Measurements from ENCODE around the gene ZYX. TPM values are rescaled to one million over a fixed set of nuclear protein-coding genes. Genes with fewer than 3 reads are reported as not detected.

Gene ZYX
- total and polyA plus RNA-seq, 9 donors: 41.4 to 290 (median 214) TPM

DNA sequence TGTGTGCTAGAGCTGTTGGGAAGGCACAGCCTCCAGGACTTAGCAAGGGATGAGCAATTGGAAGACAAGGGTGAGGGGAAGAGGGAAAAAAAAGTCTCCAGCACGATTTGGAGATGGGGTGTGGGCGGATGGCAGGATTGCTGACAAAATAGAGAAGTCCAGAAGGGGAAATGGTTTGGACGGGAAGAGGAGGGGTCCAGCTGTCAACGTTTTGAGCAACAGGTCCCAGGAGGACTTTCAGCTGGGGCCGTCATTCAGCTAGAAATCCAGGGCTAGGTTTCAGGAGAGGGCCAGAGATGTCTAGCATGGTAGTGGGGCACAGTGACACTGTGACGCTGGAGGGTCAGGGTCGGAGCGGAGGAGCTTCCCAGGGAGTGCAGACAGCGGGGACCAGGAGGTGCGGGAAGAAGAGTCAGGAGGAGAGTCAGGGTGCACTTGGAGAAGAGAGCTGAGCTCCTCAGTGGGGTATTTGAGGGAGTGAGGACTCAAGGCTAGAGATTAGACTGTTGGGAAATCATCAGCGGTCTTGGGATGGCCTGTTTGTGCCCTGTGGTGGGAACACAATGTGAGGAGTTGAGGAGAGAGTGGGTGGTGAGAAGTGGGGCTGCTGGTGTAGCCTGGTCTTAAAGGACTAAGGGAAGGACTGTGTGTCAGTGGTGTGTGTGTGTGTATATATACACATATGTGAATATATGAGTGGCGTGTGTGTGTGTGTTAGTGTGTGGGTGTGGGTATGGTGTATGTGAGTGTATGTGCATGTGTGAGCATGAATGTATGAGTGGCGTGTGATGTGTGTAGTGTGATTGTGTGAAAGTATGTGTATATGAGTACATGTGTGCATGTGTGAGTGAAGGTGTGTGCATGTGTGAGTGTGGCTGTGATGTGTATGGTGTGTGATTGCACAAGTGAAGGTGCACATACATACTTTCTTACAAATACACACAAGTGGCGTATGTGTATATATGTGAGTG is 3.8 kb downstream of the ZYX start:
- peak; percentile 76 for DNase-seq
- peaks cover 73% of the 10 kb centered on the region for H3K36me3 ChIP-seq (ENCODE audit: control insufficient read depth, insufficient read depth, low read length)
- no peaks in the 10 kb centered on the region for H3K27me3 ChIP-seq (ENCODE audit: control insufficient read depth, insufficient read depth, low read length)
- WGBS (ENCODE audit: insufficient coverage): 38% methylated on average over 12 of the region's 14 CpGs
- H3K27ac ChIP-seq (ENCODE audit: low read length): peak overlapping the region; percentile 77
- H3K4me1 ChIP-seq (ENCODE audit: control insufficient read depth, insufficient read depth, low read length): peaks cover 69% of the 10 kb centered on the region
- peak overlapping the region; percentile 36 for H3K4me3 ChIP-seq (ENCODE audit: low read length)
- H3K9me3 ChIP-seq (replicated peaks; ENCODE audit: control insufficient read depth, low read depth, low read length): no peaks in the 10 kb centered on the region

DNA sequence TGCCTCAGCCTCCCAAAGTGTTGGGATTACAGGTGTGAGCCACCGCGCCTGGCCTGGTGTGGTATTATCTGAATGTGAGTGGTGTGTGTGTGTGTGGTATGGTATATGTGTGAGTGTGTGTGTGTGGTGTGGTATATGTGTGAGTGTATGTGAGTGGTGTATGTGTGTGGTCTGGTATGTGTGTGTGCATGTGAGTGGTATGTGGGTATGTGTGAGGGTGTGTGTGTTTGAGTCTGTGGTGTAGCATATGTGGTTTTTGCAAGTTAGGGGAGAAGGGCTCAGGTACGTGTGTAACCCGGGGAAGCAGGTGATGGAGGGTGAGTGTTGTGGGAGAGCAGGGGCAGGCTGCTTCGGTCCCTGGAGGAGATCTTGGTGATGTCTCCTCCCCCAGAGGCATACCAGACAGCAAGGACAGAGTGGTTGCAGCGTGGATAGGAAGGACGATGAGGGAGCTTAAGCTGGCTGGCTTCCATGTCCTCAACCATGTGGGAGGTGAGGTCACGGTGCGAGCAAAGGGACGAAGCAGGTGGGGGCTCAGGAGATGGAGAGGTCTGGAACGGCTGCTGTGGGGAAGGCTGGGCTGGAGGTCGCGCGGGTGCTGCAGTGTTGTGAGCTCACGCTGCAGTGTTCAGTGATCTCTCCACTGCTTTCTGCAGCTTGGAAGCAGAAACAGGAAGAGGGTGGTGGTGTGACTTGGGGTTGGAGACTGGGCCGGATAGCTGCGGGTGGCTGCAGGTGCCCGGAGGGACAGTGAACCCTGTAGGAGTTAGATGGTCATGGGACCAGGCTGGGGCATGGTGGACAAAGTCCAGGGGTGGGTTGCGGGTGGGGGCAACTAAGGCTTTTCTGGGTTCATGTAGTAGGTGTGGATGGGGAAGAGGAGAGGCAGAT is 5.0 kb downstream of the ZYX start:
- peak overlapping the region; percentile 29 for H3K27ac ChIP-seq (ENCODE audit: low read length)
- no peaks in the 10 kb centered on the region for H3K27me3 ChIP-seq (ENCODE audit: control insufficient read depth, insufficient read depth, low read length)
- peak; percentile 65 for DNase-seq
- H3K9me3 ChIP-seq (replicated peaks; ENCODE audit: control insufficient read depth, low read depth, low read length): no peaks in the 10 kb centered on the region
- peaks cover 78% of the 10 kb centered on the region for H3K4me1 ChIP-seq (ENCODE audit: control insufficient read depth, insufficient read depth, low read length)
- 36% methylated on average over 19 of the region's 19 CpGs for WGBS (ENCODE audit: insufficient coverage)
- H3K36me3 ChIP-seq (ENCODE audit: control insufficient read depth, insufficient read depth, low read length): peaks cover 85% of the 10 kb centered on the region
- H3K4me3 ChIP-seq (ENCODE audit: low read length): no peak overlapping the region

DNA sequence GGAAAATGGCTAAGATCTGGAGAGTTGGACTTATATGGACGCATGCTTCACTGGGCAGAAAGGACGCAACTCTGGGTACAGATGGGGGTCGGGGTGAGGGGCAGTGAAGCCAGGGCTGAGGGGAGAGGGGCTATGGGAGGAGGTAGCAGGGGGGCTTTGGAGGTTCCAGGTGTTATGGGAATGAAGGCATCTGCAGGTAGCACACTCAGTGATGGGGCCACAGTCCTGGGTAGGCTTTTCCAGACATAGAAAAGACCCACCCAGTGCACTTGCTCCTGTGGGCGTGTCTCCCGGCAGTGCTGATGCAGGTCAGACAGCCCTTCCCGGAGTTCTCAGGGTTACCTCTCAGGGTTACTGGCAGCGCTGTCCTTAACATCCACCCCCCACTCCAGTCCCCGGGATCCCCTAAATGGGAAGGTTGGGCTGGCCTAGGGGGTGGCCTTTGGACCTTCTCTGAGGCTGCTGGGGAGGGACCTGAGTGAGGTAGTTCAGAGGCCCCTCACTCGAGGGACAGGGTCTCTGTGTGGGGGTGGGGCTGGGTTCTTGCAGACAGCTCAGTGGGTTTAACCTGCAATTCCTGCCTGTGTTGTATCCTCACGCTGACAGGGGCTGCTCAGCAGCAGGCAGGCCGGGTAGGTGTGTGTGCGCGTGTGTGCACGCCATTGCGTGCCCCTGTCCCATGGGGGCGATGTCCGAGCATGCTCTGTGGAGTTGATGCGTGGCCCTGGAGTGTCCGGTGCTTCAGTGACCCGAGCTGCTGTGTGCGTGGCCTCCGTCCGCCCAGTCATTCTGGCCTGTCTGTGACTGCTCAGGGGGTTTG is 6.2 kb downstream of the ZYX start:
- Histone ChIP-seq H3K4me3 (ENCODE audit: low read length) (no peak overlapping the region), H3K9me3 (replicated peaks; ENCODE audit: control insufficient read depth, low read depth, low read length) (no peaks in the 10 kb centered on the region), H3K36me3 (ENCODE audit: control insufficient read depth, insufficient read depth, low read length) (peaks cover 92% of the 10 kb centered on the region), H3K27ac (ENCODE audit: low read length) (no peak overlapping the region), H3K27me3 (ENCODE audit: control insufficient read depth, insufficient read depth, low read length) (no peaks in the 10 kb centered on the region), H3K4me1 (ENCODE audit: control insufficient read depth, insufficient read depth, low read length) (peaks cover 87% of the 10 kb centered on the region)
- DNase-seq: no peak
- WGBS (ENCODE audit: insufficient coverage): 80% methylated on average over 18 of the region's 23 CpGs

DNA sequence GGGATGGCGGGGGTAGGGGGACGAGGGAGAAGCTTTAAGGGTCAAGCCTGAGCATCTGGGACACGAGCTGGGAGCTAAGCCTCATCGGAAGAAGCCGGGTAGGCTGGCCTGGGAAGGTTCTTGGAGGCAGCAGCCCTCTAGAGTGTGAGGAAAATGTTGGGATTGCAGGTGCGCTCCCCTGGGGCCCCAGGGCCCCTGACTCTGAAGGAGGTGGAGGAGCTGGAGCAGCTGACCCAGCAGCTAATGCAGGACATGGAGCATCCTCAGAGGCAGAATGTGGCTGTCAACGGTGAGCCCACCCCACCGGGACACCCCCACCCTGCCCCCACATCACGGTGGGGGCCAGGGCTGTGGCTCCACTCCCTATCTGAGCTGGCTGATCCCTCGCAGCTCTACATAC is 6.9 kb downstream of the ZYX start:
- Histone ChIP-seq H3K27me3 (ENCODE audit: control insufficient read depth, insufficient read depth, low read length) (no peaks in the 10 kb centered on the region), H3K4me3 (ENCODE audit: low read length) (no peak overlapping the region), H3K9me3 (replicated peaks; ENCODE audit: control insufficient read depth, low read depth, low read length) (no peaks in the 10 kb centered on the region), H3K27ac (ENCODE audit: low read length) (no peak overlapping the region), H3K4me1 (ENCODE audit: control insufficient read depth, insufficient read depth, low read length) (peaks cover 86% of the 10 kb centered on the region), H3K36me3 (ENCODE audit: control insufficient read depth, insufficient read depth, low read length) (peaks cover 90% of the 10 kb centered on the region)
- DNase-seq: peak; percentile 11
- WGBS (ENCODE audit: insufficient coverage): 42% methylated on average over 9 of the region's 10 CpGs

DNA sequence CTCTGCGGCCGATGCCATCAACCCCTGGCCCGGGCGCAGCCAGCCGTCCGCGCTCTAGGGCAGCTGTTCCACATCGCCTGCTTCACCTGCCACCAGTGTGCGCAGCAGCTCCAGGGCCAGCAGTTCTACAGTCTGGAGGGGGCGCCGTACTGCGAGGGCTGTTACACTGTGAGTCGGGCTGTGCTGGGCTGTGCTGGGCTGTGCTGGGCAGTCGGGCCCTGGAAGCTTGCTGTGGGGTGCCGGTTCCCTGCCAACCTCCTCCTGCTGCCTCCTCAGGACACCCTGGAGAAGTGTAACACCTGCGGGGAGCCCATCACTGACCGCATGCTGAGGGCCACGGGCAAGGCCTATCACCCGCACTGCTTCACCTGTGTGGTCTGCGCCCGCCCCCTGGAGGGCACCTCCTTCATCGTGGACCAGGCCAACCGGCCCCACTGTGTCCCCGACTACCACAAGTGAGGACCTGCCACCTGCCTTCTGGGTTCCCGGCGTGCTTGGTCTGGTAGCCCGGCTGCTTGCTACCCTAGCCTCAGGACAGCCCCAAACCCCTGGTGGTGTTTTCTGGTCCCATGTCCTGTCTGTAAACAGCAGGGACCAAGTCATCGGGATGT is 7.5 kb downstream of the ZYX start:
- no peak for DNase-seq
- Histone ChIP-seq H3K4me3 (ENCODE audit: low read length) (no peak overlapping the region), H3K9me3 (replicated peaks; ENCODE audit: control insufficient read depth, low read depth, low read length) (no peaks in the 10 kb centered on the region), H3K36me3 (ENCODE audit: control insufficient read depth, insufficient read depth, low read length) (peaks cover 88% of the 10 kb centered on the region), H3K27ac (ENCODE audit: low read length) (no peak overlapping the region), H3K4me1 (ENCODE audit: control insufficient read depth, insufficient read depth, low read length) (peaks cover 86% of the 10 kb centered on the region), H3K27me3 (ENCODE audit: control insufficient read depth, insufficient read depth, low read length) (no peaks in the 10 kb centered on the region)
- WGBS (ENCODE audit: insufficient coverage): 92% methylated on average over 28 of the region's 28 CpGs

DNA sequence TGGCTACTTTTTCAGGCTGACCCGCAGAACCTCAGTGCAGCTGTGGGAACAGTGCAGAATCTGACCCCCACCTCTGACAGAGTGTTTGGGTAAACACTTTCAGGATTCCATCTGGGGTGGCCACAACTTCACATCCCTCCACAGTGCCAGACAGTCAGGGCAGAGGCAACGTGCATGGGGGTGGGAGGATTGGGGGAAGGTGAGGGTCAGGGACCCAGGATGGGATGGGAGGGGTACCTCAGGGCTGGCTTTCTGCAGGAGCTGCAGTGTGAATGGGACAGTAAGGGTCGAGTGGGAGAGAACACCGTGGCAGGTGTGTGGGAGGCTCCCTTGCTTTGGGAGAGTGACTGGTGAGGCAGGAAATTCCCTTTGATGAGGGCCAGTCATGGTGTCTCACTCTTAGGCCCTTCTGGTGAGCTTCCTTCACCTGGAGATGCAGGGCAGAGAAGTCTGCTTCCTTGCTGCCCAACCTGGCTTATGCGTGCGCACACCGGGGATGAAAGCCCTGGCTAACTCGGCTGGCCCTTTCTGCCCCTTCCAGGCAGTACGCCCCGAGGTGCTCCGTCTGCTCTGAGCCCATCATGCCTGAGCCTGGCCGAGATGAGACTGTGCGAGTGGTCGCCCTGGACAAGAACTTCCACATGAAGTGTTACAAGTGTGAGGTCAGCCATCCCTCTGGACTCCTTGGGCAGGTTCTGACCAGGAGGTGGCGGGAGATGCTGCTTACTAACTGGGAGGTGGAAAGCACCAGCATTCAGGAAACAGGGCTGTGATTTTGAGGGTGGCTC is 8.4 kb downstream of the ZYX start:
- DNase-seq: no peak
- Histone ChIP-seq H3K27ac (ENCODE audit: low read length) (no peak overlapping the region), H3K4me3 (ENCODE audit: low read length) (no peak overlapping the region), H3K27me3 (ENCODE audit: control insufficient read depth, insufficient read depth, low read length) (no peaks in the 10 kb centered on the region), H3K9me3 (replicated peaks; ENCODE audit: control insufficient read depth, low read depth, low read length) (no peaks in the 10 kb centered on the region), H3K36me3 (ENCODE audit: control insufficient read depth, insufficient read depth, low read length) (peaks cover 79% of the 10 kb centered on the region), H3K4me1 (ENCODE audit: control insufficient read depth, insufficient read depth, low read length) (peaks cover 79% of the 10 kb centered on the region)
- WGBS (ENCODE audit: insufficient coverage): 85% methylated on average over 14 of the region's 15 CpGs

DNA sequence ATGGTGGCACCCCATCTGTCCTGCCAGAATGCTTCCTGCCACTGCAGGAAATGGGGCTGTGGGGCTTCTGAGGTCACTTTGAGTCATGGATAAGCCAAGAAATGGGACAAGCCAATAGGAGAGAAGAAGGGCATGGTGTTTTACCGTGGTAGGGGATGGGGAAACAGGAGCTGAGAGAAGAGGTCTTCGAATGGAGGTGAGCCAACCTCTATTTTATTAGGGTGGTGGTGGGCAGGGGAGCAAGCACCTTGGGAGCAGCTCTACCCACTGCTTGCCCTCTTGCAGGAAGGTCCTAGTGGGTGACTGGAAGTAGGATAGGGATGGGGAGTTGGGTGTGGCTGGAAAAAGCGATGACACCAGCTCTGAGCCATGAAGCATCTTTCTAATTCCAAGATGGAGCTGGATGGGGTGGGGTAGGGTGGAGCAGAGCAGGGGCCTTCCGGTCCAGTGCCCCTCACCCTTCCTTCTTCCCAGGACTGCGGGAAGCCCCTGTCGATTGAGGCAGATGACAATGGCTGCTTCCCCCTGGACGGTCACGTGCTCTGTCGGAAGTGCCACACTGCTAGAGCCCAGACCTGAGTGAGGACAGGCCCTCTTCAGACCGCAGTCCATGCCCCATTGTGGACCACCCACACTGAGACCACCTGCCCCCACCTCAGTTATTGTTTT is 9.1 kb downstream of the ZYX start:
- Histone ChIP-seq H3K27me3 (ENCODE audit: control insufficient read depth, insufficient read depth, low read length) (no peaks in the 10 kb centered on the region), H3K36me3 (ENCODE audit: control insufficient read depth, insufficient read depth, low read length) (peaks cover 73% of the 10 kb centered on the region), H3K4me1 (ENCODE audit: control insufficient read depth, insufficient read depth, low read length) (peaks cover 78% of the 10 kb centered on the region), H3K4me3 (ENCODE audit: low read length) (no peak overlapping the region), H3K9me3 (replicated peaks; ENCODE audit: control insufficient read depth, low read depth, low read length) (no peaks in the 10 kb centered on the region), H3K27ac (ENCODE audit: low read length) (no peak overlapping the region)
- WGBS (ENCODE audit: insufficient coverage): 86% methylated on average over 8 of the region's 10 CpGs
- no peak for DNase-seq

DNA sequence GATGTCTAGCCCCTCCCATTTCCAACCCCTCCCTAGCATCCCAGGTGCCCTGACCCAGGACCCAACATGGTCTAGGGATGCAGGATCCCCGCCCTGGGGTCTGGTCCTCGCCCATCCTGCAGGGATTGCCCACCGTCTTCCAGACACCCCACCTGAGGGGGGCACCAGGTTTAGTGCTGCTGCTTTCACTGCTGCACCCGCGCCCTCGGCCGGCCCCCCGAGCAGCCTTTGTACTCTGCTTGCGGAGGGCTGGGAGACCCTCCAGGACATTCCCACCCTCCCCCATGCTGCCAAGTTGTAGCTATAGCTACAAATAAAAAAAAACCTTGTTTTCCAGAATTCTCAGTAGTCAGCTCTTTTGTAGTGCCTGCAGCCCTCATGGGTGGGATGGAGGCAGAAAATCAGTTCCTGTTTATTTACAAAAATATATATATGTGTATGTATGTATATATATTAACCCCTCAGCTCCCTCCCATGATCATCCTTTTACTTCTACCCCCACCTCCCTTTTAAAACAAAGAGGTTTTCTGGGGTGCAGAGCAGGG is 9.7 kb downstream of the ZYX start:
- Histone ChIP-seq H3K4me3 (ENCODE audit: low read length) (no peak overlapping the region), H3K36me3 (ENCODE audit: control insufficient read depth, insufficient read depth, low read length) (peaks cover 73% of the 10 kb centered on the region), H3K27ac (ENCODE audit: low read length) (peak overlapping the region; percentile 89), H3K27me3 (ENCODE audit: control insufficient read depth, insufficient read depth, low read length) (no peaks in the 10 kb centered on the region), H3K4me1 (ENCODE audit: control insufficient read depth, insufficient read depth, low read length) (peaks cover 78% of the 10 kb centered on the region), H3K9me3 (replicated peaks; ENCODE audit: control insufficient read depth, low read depth, low read length) (no peaks in the 10 kb centered on the region)
- WGBS (ENCODE audit: insufficient coverage): 45% methylated on average over 8 of the region's 9 CpGs
- DNase-seq: no peak
